K562 treated with DMSO at 1 percent for 24 hours (cell line): Measurements from ENCODE around the gene HTR7. TPM values are rescaled to one million over a fixed set of nuclear protein-coding genes. Genes with fewer than 3 reads are reported as not detected.

Experiments used
- total RNA-seq: library from RNA; unstranded; fragments of 300-600 nt; gene quantifications from 2 replicates; pipeline ENCODE4 v1.2.3, GENCODE V29; 2022; ENCODE audit warnings: low read depth; ENCODE audit not compliant: insufficient read depth

Gene HTR7
- total RNA-seq: 0.20 and 0.32 TPM in 2 replicates

DNA sequence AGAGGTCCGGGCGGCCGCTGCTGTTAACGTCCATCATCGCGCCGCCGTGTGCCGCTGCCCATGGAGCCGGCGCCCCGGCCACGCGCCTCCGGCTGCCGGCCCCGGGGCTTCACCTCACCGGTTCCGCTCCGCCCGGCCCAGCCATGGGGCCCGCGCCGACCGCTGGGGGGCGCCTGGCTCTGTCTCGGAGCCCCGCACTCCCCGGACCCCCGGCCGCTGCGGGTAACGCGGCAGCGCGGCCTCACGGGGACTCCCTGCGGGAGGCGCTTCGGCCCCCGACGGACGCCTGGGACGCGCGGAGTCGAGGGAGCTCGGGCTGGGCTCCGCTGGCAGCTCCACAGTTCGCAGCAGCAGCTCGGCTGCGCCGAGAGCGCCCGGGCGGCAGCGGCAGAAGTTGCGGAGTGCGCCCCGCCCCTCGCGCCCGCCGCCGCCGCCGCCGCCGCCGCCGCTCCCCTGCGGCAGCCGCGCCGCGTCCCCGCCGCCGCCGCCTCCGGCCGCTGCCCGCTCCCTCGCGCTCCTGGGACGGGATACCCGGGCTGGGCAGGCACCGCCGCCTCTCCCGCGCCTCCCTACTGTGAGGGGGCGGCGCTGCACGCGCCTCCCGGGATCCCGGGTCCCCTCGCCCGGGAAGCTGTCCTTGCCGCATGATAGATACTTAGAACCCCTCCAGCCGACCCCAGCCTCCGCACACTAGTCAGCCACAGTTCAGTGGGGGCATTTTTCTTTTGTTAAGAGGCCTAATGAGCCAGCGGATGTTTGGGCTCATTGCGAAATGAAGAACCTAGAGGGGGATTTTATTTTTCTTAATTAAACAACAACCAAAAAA lies at the start of gene HTR7:
HTR7 (minus strand) TSS at position 405 of the 826 bp plus-strand sequence; CDS start at position 37, 368 bp downstream.

DNA sequence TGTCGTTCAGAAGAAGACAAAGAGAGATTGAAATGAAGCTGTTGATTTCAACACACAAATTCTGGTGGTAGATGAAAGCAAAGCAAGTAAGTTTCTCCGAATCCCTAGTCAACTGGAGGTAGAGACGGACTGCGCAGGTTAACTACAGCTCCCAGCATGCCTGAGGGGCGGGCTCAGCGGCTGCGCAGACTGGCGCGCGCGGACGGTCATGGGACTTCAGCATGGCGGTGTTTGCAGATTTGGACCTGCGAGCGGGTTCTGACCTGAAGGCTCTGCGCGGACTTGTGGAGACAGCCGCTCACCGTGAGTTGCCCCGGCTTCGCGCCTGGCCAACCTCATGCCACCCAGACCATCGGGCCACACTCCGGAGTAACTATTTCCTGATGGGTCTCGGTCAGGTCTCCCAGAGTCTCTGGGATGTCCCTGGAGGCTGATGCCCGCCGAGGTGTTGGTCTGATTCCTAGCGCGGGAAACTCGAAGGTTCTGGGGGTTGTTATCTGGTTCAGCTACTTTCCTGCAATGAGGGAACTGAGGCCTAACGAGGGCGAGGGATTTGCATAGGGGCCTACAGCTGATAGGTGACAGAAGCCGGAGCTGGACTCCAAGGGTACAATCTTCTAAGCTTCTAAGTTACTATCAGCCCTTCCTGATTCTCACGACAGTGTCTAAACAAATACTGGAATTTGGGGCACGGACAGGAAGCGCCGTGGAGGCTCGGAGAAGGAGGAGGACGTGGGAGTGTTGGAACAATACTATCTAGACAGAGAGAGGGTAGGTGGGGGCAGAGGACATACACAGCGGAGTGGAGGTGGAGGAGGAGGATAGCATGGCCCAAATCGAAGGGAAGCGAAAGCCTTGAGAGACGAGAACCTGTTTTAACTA lies 14.2 kb upstream of the HTR7 start, which contains the start of gene RPP30:
RPP30 (plus strand) TSS at position 209 of the 882 bp plus-strand sequence; CDS start at position 222, 13 bp downstream.

Other genes with a start within 250 kb of the HTR7 start
- 25.8 and 29.8 TPM in 2 replicates for gene RPP30, start 13.9 kb upstream of the HTR7 start, total RNA-seq
- gene ANKRD1, start 63.0 kb upstream of the HTR7 start, total RNA-seq: not detected in 2 replicates